SK-N-SH (cell line): Measurements from ENCODE around the gene PSEN2. TPM values are rescaled to one million over a fixed set of nuclear protein-coding genes. Genes with fewer than 3 reads are reported as not detected.
A peak's percentile ranks its signal among the peaks of the same experiment; 100 is the strongest.

ENCODE experiments used
- CTCF ChIA-PET: fragments of 300-600, 350-600 bp; formaldehyde crosslinking; extraction: SDS; loops from one replicate; lab custom pipeline; 2021; lab: Yijun Ruan, JAX
- POLR2A ChIA-PET: fragments of 350-600 bp; sonication (Branson Sonifier 250); formaldehyde crosslinking; extraction: SDS; loops from one replicate; lab custom pipeline; 2020; ENCODE audit warnings: antibody characterized with exemption, inconsistent platforms; lab: Yijun Ruan, JAX
- DNase-seq: peaks from one replicate; pipeline ENCODE4 v3.0.0; 2012
- H2AFZ ChIP-seq: fragments of 200-600 bp; sonication (generic); 2 replicates; pipeline ENCODE4 v1.8.1; 2016; ENCODE audit warnings: antibody characterized with exemption, mild to moderate bottlenecking, low read depth
- H3F3A ChIP-seq: fragments of 200-600 bp; sonication (generic); replicated peaks from 2 replicates; pipeline ENCODE3; 2016; ENCODE audit warnings: antibody characterized with exemption, mild to moderate bottlenecking; ENCODE audit not compliant: insufficient read depth
- H3K27ac ChIP-seq, 2 experiments: fragments of 200-500 bp in 1 of 2; fragments of 200-600 bp in 1 of 2; sonication (Bioruptor generic) in 1 of 2; sonication (generic), shearing (Covaris generic) in 1 of 2; 2 replicates each; pipeline versions ENCODE4 v1.5.1 to v1.6.1; 2014 to 2016; ENCODE audit warnings: low read depth in 2 of 2, inconsistent platforms in 1 of 2, low read length in 1 of 2, mild to moderate bottlenecking in 1 of 2, mixed read lengths in 1 of 2
- H3K27me3 ChIP-seq: fragments of 200-600 bp; sonication (generic), shearing (Covaris generic); 2 replicates; pipeline ENCODE4 v1.6.1; 2016; ENCODE audit warnings: mixed run types; ENCODE audit not compliant: insufficient read depth
- H3K36me3 ChIP-seq, 2 experiments: fragments of 200-500 bp in 1 of 2; fragments of 200-600 bp in 1 of 2; sonication (Bioruptor generic) in 1 of 2; sonication (generic) in 1 of 2; replicated peaks in 1 of 2; 2 replicates each; pipeline versions ENCODE3 to v1.5.1; 2014 to 2016; ENCODE audit warnings: low read length in 1 of 2, mild to moderate bottlenecking in 1 of 2; ENCODE audit not compliant: insufficient read depth in 2 of 2, control insufficient read depth in 1 of 2
- H3K4me1 ChIP-seq, 2 experiments: fragments of 200-500 bp in 1 of 2; fragments of 200-600 bp in 1 of 2; sonication (Bioruptor generic) in 1 of 2; sonication (generic), shearing (Covaris generic) in 1 of 2; 2 replicates each; pipeline versions ENCODE4 v1.5.1 to v1.6.1; 2014 to 2016; ENCODE audit warnings: low read depth in 1 of 2, low read length in 1 of 2, mixed run types in 1 of 2; ENCODE audit not compliant: insufficient read depth in 2 of 2, control insufficient read depth in 1 of 2
- H3K4me2 ChIP-seq: fragments of 200-600 bp; sonication (generic), shearing (Covaris generic); 2 replicates; pipeline ENCODE4 v1.6.1; 2017; ENCODE audit warnings: mixed run types
- H3K4me3 ChIP-seq, 2 experiments: fragments of 200-500 bp in 1 of 2; fragments of 200-600 bp in 1 of 2; sonication (Bioruptor generic) in 1 of 2; sonication (generic), shearing (Covaris generic) in 1 of 2; 2 replicates each; pipeline versions ENCODE4 v1.5.1 to v1.8.1; 2014 to 2016; ENCODE audit warnings: low read depth in 2 of 2, inconsistent platforms in 1 of 2, low read length in 1 of 2, mild to moderate bottlenecking in 1 of 2, mixed read lengths in 1 of 2, moderate library complexity in 1 of 2
- H3K79me2 ChIP-seq: fragments of 200-600 bp; sonication (generic); 2 replicates; pipeline ENCODE4 v1.8.1; 2017; ENCODE audit warnings: mild to moderate bottlenecking; ENCODE audit not compliant: insufficient read depth
- H3K9ac ChIP-seq: fragments of 200-600 bp; sonication (generic); 2 replicates; pipeline ENCODE4 v1.6.1; 2017; ENCODE audit warnings: mixed run types
- H3K9me2 ChIP-seq: fragments of 200-600 bp; sonication (generic); 2 replicates; pipeline ENCODE4 v1.6.1; 2017; ENCODE audit warnings: mixed run types
- H3K9me3 ChIP-seq: fragments of 200-600 bp; sonication (generic); 2 replicates; pipeline ENCODE4 v1.6.1; 2017; ENCODE audit warnings: mixed run types, mild to moderate bottlenecking, moderate library complexity
- H4K20me1 ChIP-seq: fragments of 200-600 bp; sonication (generic); 2 replicates; pipeline ENCODE4 v1.6.1; 2017; ENCODE audit warnings: mild to moderate bottlenecking, mixed run types; ENCODE audit not compliant: insufficient read depth
- FOXJ3 ChIP-seq: sonication (generic); formaldehyde crosslinking; IDR thresholded peaks from 2 replicates; pipeline ENCODE4 v1.5.1; 2020; ENCODE audit warnings: mild to moderate bottlenecking, missing genetic modification reagents
- GATA2 ChIP-seq: sonication (generic); formaldehyde crosslinking; IDR thresholded peaks from 2 replicates; pipeline ENCODE4 v1.5.0; 2020; ENCODE audit warnings: mild to moderate bottlenecking, missing genetic modification reagents
- JUND ChIP-seq: IDR thresholded peaks from 2 replicates; pipeline ENCODE4 v1.4.0; 2012
- MXI1 ChIP-seq: IDR thresholded peaks from 2 replicates; pipeline ENCODE4 v1.6.1; 2012; ENCODE audit warnings: mild to moderate bottlenecking, low read depth, low read length, improper control_type of control experiment
- NFIC ChIP-seq: IDR thresholded peaks from 2 replicates; pipeline ENCODE4 v1.4.0; 2012; ENCODE audit warnings: borderline replicate concordance
- NRF1 ChIP-seq: IDR thresholded peaks from 2 replicates; pipeline ENCODE4 v1.6.1; 2012; ENCODE audit warnings: low read depth, mild to moderate bottlenecking, low read length
- RCOR1 ChIP-seq: fragments of 150-350 bp; IDR thresholded peaks from 2 replicates; pipeline ENCODE4 v1.6.1; 2017; ENCODE audit warnings: antibody characterized with exemption, low read length
- RFX5 ChIP-seq: IDR thresholded peaks from 2 replicates; pipeline ENCODE4 v1.6.1; 2012; ENCODE audit warnings: mild to moderate bottlenecking, improper control_type of control experiment, low read length
- WGBS: methylation state at CpG from one replicate; pipeline ENCODE4 v1.1.6; 2017; ENCODE audit warnings: low lambda C conversion rate; 5-methylcytosine and 5-hydroxymethylcytosine counted together
- polyA plus RNA-seq, 3 experiments: library from polyadenylated mRNA; depleted of rRNA; stranded (reverse); fragments of >200 nt; gene quantifications; 2 replicates each; pipeline ENCODE4 v1.2.3, GENCODE V29; 2012
- TF ChIP-seq, protein P1 (sequence below): fragments of 150-350 bp; IDR thresholded peaks from 2 replicates; pipeline ENCODE4 v1.6.1; 2017; ENCODE audit warnings: antibody characterized with exemption, low read length, low read depth, borderline replicate concordance
- TF ChIP-seq, protein P2 (sequence below): fragments of 150-350 bp; IDR thresholded peaks from 2 replicates; pipeline ENCODE4 v1.6.1; 2016; ENCODE audit warnings: mild to moderate bottlenecking, low read depth, low read length
- TF ChIP-seq, protein P3 (sequence below): IDR thresholded peaks from 2 replicates; pipeline ENCODE4 v1.6.1; 2012; ENCODE audit warnings: mild to moderate bottlenecking, low read depth, low read length, moderate library complexity

The PSEN2 gene
- polyA plus RNA-seq, 1 of the 3 experiments (the other 2 are of a cell fraction): 20.2 TPM

DNA sequence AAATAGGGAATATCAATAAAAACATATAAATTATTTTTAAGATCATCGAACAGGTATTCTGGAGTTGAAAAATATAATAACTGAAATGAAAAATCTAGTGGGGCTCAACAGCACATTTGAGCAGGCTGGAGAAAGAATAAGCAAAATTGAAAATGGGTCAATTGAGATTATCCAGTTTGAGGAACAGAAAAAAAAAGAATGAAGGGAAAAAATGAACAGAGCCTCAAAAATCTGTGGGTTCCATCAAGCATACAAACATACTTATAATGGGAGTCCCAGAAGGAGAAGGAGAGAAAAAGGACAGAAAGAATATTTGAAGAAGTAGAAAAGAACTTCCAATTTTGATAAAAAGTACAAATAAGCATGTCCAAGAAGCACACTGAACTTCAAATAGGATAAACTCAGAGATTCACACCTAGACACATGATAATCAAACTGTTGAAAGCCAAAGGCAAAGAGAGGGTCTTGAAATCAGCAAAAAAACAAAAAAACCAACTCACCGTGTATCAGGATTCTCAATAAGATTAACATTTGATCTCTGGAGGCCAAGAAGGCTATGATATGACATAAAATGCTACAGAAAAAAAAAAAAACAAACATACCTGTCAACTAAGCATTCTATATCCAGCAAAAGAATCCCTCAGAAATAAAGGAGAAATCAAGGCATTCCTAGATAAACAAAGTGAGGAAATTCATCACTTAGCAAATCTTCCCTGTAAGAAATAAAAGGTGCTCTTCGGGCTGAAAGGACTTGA is 64.2 kb downstream of the PSEN2 start:
- H3K4me2 ChIP-seq: no peak overlapping the region
- H3K9me2 ChIP-seq: no peaks in the 10 kb centered on the region
- no peak for DNase-seq
- peaks cover 9% of the 10 kb centered on the region for H3K9me3 ChIP-seq
- CTCF ChIA-PET: interaction anchor here (1.1 kb wide), 1 partner anchor 12 kb away, joined by 3 read pairs; no protein-coding TSS in a partner anchor
- H4K20me1 ChIP-seq: no peaks in the 10 kb centered on the region
- H3K9ac ChIP-seq: no peak overlapping the region
- H3K4me1 ChIP-seq: peaks cover 4 to 7% of the 10 kb centered on the region in 2 experiments; a peak in 2 of 4 replicates
- H3K27me3 ChIP-seq: no peaks in the 10 kb centered on the region
- H3K27ac ChIP-seq: no peak overlapping the region
- H3K79me2 ChIP-seq: no peaks in the 10 kb centered on the region
- TF ChIP-seq RFX5 (no peak), JUND (no peak), FOXJ3 (CRISPR knock-in tag) (no peak)
- TF ChIP-seq, protein P1, sequence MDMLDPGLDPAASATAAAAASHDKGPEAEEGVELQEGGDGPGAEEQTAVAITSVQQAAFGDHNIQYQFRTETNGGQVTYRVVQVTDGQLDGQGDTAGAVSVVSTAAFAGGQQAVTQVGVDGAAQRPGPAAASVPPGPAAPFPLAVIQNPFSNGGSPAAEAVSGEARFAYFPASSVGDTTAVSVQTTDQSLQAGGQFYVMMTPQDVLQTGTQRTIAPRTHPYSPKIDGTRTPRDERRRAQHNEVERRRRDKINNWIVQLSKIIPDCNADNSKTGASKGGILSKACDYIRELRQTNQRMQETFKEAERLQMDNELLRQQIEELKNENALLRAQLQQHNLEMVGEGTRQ: no peak
- TF ChIP-seq, protein P2, sequence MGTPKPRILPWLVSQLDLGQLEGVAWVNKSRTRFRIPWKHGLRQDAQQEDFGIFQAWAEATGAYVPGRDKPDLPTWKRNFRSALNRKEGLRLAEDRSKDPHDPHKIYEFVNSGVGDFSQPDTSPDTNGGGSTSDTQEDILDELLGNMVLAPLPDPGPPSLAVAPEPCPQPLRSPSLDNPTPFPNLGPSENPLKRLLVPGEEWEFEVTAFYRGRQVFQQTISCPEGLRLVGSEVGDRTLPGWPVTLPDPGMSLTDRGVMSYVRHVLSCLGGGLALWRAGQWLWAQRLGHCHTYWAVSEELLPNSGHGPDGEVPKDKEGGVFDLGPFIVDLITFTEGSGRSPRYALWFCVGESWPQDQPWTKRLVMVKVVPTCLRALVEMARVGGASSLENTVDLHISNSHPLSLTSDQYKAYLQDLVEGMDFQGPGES: no peak
- TF ChIP-seq, protein P3, sequence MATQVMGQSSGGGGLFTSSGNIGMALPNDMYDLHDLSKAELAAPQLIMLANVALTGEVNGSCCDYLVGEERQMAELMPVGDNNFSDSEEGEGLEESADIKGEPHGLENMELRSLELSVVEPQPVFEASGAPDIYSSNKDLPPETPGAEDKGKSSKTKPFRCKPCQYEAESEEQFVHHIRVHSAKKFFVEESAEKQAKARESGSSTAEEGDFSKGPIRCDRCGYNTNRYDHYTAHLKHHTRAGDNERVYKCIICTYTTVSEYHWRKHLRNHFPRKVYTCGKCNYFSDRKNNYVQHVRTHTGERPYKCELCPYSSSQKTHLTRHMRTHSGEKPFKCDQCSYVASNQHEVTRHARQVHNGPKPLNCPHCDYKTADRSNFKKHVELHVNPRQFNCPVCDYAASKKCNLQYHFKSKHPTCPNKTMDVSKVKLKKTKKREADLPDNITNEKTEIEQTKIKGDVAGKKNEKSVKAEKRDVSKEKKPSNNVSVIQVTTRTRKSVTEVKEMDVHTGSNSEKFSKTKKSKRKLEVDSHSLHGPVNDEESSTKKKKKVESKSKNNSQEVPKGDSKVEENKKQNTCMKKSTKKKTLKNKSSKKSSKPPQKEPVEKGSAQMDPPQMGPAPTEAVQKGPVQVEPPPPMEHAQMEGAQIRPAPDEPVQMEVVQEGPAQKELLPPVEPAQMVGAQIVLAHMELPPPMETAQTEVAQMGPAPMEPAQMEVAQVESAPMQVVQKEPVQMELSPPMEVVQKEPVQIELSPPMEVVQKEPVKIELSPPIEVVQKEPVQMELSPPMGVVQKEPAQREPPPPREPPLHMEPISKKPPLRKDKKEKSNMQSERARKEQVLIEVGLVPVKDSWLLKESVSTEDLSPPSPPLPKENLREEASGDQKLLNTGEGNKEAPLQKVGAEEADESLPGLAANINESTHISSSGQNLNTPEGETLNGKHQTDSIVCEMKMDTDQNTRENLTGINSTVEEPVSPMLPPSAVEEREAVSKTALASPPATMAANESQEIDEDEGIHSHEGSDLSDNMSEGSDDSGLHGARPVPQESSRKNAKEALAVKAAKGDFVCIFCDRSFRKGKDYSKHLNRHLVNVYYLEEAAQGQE: no peak
- 50% methylated on average over 3 of the region's 3 CpGs for WGBS
- no peaks in the 10 kb centered on the region for H3K36me3 ChIP-seq
- peaks cover 6% of the 10 kb centered on the region for H3F3A ChIP-seq
- H2AFZ ChIP-seq: no peak overlapping the region
- POLR2A ChIA-PET: no interaction called here
- no peak overlapping the region for H3K4me3 ChIP-seq

DNA sequence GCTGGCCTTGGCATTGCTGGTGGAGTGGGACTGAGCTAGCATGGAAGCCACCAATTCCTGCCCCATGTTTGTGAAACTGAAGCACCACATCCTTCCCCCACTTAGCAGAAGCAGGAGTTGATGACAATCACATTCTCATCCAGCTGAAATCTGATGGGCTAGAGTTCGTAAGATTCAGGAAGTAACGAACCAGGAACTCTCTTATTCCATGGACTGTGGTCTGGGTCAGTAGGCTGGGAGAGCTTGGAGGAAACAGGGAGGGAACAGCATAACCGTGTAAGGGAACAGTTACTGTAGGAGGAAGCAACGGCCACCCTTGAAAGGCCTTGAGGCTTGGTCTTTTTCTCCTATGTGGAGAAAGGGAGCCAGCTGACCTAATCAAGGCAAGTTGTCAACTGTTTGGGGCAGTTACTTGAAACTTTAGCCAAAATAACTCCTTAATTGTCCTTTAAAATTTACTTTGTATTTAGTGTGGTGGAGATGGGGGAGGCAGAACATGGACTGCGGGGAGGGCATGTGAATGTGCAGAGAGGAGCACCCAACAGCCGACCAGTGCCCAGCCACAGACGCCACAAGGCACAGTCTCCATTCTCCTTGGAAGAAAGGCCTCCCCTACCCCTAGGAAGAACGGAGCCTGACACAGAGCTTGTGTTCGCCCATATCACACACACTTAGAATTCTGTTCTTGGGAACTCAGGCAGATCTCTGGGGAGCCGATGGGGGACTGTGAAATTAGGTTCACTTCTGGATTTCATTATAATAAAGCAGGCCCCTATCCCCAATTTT is 67.7 kb downstream of the PSEN2 start:
- over 99% methylated on average over 10 of the region's 10 CpGs for WGBS
- Histone ChIP-seq H3K9me2 (no peaks in the 10 kb centered on the region), H3K79me2 (no peaks in the 10 kb centered on the region), H2AFZ (peak overlapping the region; percentile 86), H4K20me1 (no peaks in the 10 kb centered on the region), H3K27me3 (no peaks in the 10 kb centered on the region), H3K4me3 (no peak overlapping the region), H3K9me3 (peaks cover 9% of the 10 kb centered on the region), H3F3A (peaks cover 6% of the 10 kb centered on the region), H3K27ac (peak overlapping the region; percentile 90 to 99; a peak in 3 of 4 replicates), H3K9ac (no peak overlapping the region), H3K36me3 (no peaks in the 10 kb centered on the region), H3K4me1 (peaks cover 4 to 15% of the 10 kb centered on the region in 2 experiments; a peak in 2 of 4 replicates), H3K4me2 (0 out of 2 replicates have a peak overlapping the region, but pooled peaks have one; percentile 93)
- no peak for DNase-seq
- CTCF ChIA-PET: interaction anchor here (1.0 kb wide), 1 partner anchor 605 kb away, joined by 3 read pairs; no protein-coding TSS in a partner anchor
- TF ChIP-seq NRF1: no peak
- TF ChIP-seq NFIC: no peak
- no peak for TF ChIP-seq RCOR1
- TF ChIP-seq, protein P2: no peak
- TF ChIP-seq MXI1: no peak
- no peak for TF ChIP-seq GATA2 (CRISPR knock-in tag)
- POLR2A ChIA-PET: interaction anchor here (1.0 kb wide), 2 partner anchors 26 to 381 kb away, joined by 3 read pairs; no protein-coding TSS in a partner anchor
